HUES48 (cell line): Measurements from ENCODE around the gene LYL1.
A peak's percentile ranks its signal among the peaks of the same experiment; 100 is the strongest.

Source experiments
- H3K27ac ChIP-seq: one replicate; pipeline ENCODE4 v1.7.0; 2013; ENCODE audit warnings: low read depth, low read length, inconsistent platforms
- H3K27me3 ChIP-seq: 2 replicates; pipeline ENCODE4 v1.6.1; 2013; ENCODE audit warnings: mild to moderate bottlenecking, low read length; ENCODE audit not compliant: control insufficient read depth, insufficient read depth
- H3K36me3 ChIP-seq: 2 replicates; pipeline ENCODE4 v1.6.1; 2013; ENCODE audit warnings: low read length; ENCODE audit not compliant: control insufficient read depth, insufficient read depth
- H3K4me1 ChIP-seq: 2 replicates; pipeline ENCODE4 v1.6.1; 2013; ENCODE audit warnings: mild to moderate bottlenecking, low read length; ENCODE audit not compliant: control insufficient read depth, insufficient read depth
- H3K4me3 ChIP-seq: 2 replicates; pipeline ENCODE4 v1.5.1; 2013; ENCODE audit warnings: mild to moderate bottlenecking, low read depth, low read length
- H3K9ac ChIP-seq: 2 replicates; pipeline ENCODE4 v1.6.1; 2013; ENCODE audit warnings: mild to moderate bottlenecking, low read depth, low read length, moderate library complexity
- H3K9me3 ChIP-seq: 2 replicates; pipeline ENCODE4 v1.6.1; 2013; ENCODE audit warnings: low read length; ENCODE audit not compliant: control insufficient read depth, insufficient read depth

Gene LYL1

GRCh38 chr19:13117772-13118423 is 15.2 kb upstream of the LYL1 start, which contains the start of gene NACC1:
Gene NACC1 (plus strand): TSS chr19:13118264. CDS start chr19:13135208, 16,944 bp downstream.
- Histone ChIP-seq H3K9me3 (no peaks in the 10 kb centered on the region), H3K4me3 (peak within 1 kb of the TSS; percentile 86), H3K27me3 (no peaks in the 10 kb centered on the region), H3K36me3 (peaks cover 40% of the 10 kb centered on the region), H3K9ac (peak within 1 kb of the TSS; percentile 97), H3K27ac (peak within 1 kb of the TSS; percentile 98), H3K4me1 (peaks cover 30% of the 10 kb centered on the region)

- Histone ChIP-seq H3K27me3 (no peaks in the 10 kb centered on the region), H3K27ac (peak overlapping the region; percentile 97), H3K4me3 (peak overlapping the region; percentile 84), H3K9me3 (no peaks in the 10 kb centered on the region), H3K36me3 (peaks cover 44% of the 10 kb centered on the region), H3K9ac (peak overlapping the region; percentile 85), H3K4me1 (peaks cover 30% of the 10 kb centered on the region)
Observed at GRCh38 chr19:13117176-13117771, 14.6 kb upstream of the LYL1 start.

GRCh38 chr19:13116282-13117175 is 13.9 kb upstream of the LYL1 start, which contains the start of gene TRMT1:
Gene TRMT1 (minus strand): TSS chr19:13116740. CDS start chr19:13116399, 341 bp downstream.
- no peaks in the 10 kb centered on the region for H3K27me3 ChIP-seq
- peaks cover 24% of the 10 kb centered on the region for H3K4me1 ChIP-seq
- no peaks in the 10 kb centered on the region for H3K9me3 ChIP-seq
- H3K27ac ChIP-seq: peak within 1 kb of the TSS; percentile 97
- peaks cover 42% of the 10 kb centered on the region for H3K36me3 ChIP-seq
- peak within 1 kb of the TSS; percentile 84 for H3K4me3 ChIP-seq
- H3K9ac ChIP-seq: peak within 1 kb of the TSS; percentile 85

- Histone ChIP-seq H3K9me3 (no peaks in the 10 kb centered on the region), H3K9ac (peak overlapping the region; percentile 85), H3K4me3 (peak overlapping the region; percentile 84), H3K27me3 (no peaks in the 10 kb centered on the region), H3K36me3 (peaks cover 40% of the 10 kb centered on the region), H3K27ac (peak overlapping the region; percentile 97), H3K4me1 (peaks cover 19% of the 10 kb centered on the region)
Observed at GRCh38 chr19:13115936-13116281, 13.3 kb upstream of the LYL1 start.

- no peak overlapping the region for H3K9ac ChIP-seq
- H3K27me3 ChIP-seq: no peaks in the 10 kb centered on the region
- H3K36me3 ChIP-seq: peaks cover 57% of the 10 kb centered on the region
- no peaks in the 10 kb centered on the region for H3K4me1 ChIP-seq
- H3K27ac ChIP-seq: no peak overlapping the region
- H3K4me3 ChIP-seq: no peak overlapping the region
- no peaks in the 10 kb centered on the region for H3K9me3 ChIP-seq
Observed at GRCh38 chr19:13112555-13112954, 9.9 kb upstream of the LYL1 start.

- Histone ChIP-seq H3K9ac (no peak overlapping the region), H3K4me3 (no peak overlapping the region)
Observed at GRCh38 chr19:13110099-13110610, 7.5 kb upstream of the LYL1 start.

GRCh38 chr19:13109361-13110098 is 6.9 kb upstream of the LYL1 start:
- no peaks in the 10 kb centered on the region for H3K27me3 ChIP-seq
- H3K27ac ChIP-seq: no peak overlapping the region
- H3K4me3 ChIP-seq: no peak overlapping the region
- no peaks in the 10 kb centered on the region for H3K9me3 ChIP-seq
- no peak overlapping the region for H3K9ac ChIP-seq
- no peaks in the 10 kb centered on the region for H3K4me1 ChIP-seq
- H3K36me3 ChIP-seq: peaks cover 55% of the 10 kb centered on the region

More at GRCh38 chr19:13110099-13110610, 7.5 kb upstream of the LYL1 start:
- Histone ChIP-seq H3K27ac (no peak overlapping the region), H3K36me3 (peaks cover 61% of the 10 kb centered on the region), H3K4me1 (no peaks in the 10 kb centered on the region), H3K27me3 (no peaks in the 10 kb centered on the region), H3K9me3 (no peaks in the 10 kb centered on the region)

GRCh38 chr19:13104848-13105711 is 2.4 kb upstream of the LYL1 start:
- no peak overlapping the region for H3K27ac ChIP-seq
- peaks cover 21% of the 10 kb centered on the region for H3K36me3 ChIP-seq
- no peaks in the 10 kb centered on the region for H3K9me3 ChIP-seq
- no peak overlapping the region for H3K4me3 ChIP-seq
- no peak overlapping the region for H3K9ac ChIP-seq
- H3K27me3 ChIP-seq: peaks cover 25% of the 10 kb centered on the region
- H3K4me1 ChIP-seq: peaks cover 9% of the 10 kb centered on the region

GRCh38 chr19:13104360-13104847 is 1.7 kb upstream of the LYL1 start:
- no peak overlapping the region for H3K4me3 ChIP-seq
- H3K36me3 ChIP-seq: peaks cover 15% of the 10 kb centered on the region
- peaks cover 9% of the 10 kb centered on the region for H3K4me1 ChIP-seq
- no peaks in the 10 kb centered on the region for H3K9me3 ChIP-seq
- H3K9ac ChIP-seq: no peak overlapping the region
- no peak overlapping the region for H3K27ac ChIP-seq
- peaks cover 32% of the 10 kb centered on the region for H3K27me3 ChIP-seq
